Lower leg skin (tissue), 3 donors: ENCODE data around the gene ERC2.

ENCODE experiments used
- CTCF ChIP-seq, 3 donors: fragments of 450-650 bp; IDR thresholded peaks; one replicate each; pipeline ENCODE4 v1.5.1; 2016; ENCODE audit warnings: antibody characterized with exemption in 3 of 3, mild to moderate bottlenecking in 3 of 3, moderate library complexity in 2 of 3
- POLR2A ChIP-seq, 2 donors: fragments of 450-650 bp; IDR thresholded peaks; one replicate each; pipeline ENCODE4 v1.6.1; 2016 to 2017; ENCODE audit warnings: antibody characterized with exemption in 2 of 2, mild to moderate bottlenecking in 1 of 2, moderate library complexity in 1 of 2

- no peak for TF ChIP-seq CTCF (IDR thresholded peaks at IDR 0.05)
- TF ChIP-seq POLR2A (IDR thresholded peaks at IDR 0.05) = no peak
Measured at GRCh38 chr3:55813268-55814097, 654.8 kb downstream of the ERC2 start.
